HG03354 (cell line): ENCODE measurements around the gene CALML5.

Source experiments
- ATAC-seq: cut with Tn5 transposase; IDR thresholded peaks from one replicate; pipeline ENCODE4 v1.9.1; 2021; ENCODE audit warnings: mild to moderate bottlenecking; ENCODE audit not compliant: unreplicated experiment, poor library complexity, severe bottlenecking

Gene CALML5, protein sequence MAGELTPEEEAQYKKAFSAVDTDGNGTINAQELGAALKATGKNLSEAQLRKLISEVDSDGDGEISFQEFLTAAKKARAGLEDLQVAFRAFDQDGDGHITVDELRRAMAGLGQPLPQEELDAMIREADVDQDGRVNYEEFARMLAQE

DNA sequence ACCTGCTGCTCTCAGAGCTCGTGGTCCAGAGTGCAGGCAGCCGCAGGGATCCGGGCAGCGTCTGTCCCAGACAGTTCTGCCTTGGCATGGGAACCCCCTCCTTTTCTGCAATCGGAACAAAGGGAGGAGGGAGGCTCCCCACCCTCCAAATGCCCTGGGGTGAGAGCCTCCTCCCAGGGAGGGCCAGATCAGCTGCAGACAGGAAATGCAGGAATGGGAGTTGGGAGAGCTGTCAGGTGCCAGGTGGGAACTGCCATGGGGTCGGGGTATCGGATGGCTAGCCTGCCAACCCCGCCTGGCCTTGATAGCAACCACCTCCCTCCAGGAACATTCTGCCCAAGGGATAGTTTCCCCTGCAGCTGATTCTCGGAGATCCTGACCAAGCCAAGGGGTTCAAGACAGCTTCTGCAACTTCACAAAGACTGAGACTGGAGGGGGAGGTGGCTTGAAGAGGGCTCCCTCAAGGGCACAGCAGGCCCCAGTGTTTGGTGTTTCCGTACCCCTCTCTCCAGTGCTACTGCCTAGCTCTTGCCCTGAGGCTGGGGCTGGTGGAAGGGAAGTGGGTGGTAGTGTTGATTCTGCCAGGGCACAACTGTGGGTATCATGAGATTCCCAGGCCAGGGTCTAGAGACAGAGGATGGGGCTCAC is at the start of gene CALML5:
TSS of gene CALML5 (minus strand) at position 78 of the 648 bp plus-strand sequence. CDS start 132 bp downstream, outside the sequence.
- no peak for ATAC-seq

GRCh38 chr10:5547931-5548660 is 48.7 kb upstream of the CALML5 start:
- ATAC-seq, result no peak

DNA sequence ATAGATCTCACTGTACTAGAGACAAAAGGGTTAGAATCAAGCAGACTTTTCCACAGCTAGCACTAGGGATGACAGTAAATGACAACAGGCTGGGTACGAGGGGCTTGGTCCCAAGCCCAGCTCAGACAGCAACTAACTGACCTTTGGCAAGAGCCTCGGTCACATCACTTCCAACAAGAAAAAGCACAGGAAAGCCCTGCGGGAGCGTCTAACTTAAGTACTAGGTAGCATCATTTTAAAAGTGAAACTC is 48.2 kb upstream of the CALML5 start:
- ATAC-seq, result no peak

- no peak for ATAC-seq
Observed at GRCh38 chr10:5546891-5547680, 47.7 kb upstream of the CALML5 start.

DNA sequence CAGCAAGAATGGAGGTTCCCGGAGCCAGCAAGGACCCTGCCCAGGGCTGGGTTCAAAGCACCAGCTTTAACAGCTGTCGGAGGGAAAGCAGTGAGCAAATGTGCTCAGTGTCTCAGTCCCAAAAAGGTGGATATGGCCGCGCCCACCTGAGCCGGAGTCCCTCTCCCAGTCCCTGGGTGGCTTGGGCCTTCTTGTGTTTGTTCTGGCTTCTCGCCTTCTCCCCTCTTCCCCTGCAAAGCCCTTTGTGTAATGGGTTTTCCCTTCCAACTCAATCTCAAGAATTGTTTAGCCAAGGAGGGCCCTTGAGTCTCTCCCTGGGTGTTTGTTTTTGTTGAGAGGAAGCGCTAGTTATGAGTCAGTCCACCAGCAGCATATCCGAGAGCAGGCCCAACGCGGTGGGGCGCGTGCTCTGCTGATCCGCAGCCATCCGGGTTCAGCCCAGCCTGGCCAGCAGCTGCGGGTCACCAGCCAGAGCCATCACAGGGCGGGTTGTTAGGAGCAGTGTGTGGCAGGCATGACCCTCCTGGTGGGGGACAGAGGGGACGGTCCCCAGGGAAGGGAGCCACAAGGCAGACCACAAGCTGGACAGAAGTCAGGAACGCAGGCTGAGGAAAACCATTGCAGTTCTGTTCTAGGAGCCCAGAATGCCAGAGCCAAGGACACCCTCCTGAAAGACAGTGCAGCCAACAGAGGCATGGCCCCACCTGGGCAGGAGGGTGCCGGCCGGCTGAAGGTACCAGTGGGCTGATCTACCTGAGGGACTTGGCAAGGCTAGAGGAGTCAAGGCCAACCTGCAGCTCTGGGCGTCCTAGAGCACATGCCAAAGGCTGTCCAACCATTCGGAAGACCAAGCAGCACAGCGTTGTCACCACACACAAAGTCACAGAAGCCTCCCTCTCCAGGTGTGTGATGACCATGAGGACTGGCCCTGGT is 46.7 kb upstream of the CALML5 start:
- no peak for ATAC-seq

DNA sequence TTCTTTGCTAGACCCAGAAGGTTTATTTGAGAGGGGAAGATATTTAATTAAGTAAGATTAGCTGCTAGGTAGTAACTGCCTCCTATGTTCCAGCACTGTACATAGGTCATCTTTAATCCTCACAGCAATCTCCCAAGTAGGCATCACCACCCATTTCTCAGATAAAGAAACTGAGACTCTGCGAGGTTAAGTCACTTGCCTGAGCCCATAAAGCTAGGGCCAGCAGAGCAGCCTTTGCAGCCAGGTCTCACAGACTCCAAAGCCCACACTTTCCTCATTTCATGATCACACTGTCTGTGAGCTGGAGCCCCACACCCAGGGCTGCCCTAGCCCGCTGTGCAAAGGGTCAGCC is 46.0 kb upstream of the CALML5 start:
- no peak for ATAC-seq

DNA sequence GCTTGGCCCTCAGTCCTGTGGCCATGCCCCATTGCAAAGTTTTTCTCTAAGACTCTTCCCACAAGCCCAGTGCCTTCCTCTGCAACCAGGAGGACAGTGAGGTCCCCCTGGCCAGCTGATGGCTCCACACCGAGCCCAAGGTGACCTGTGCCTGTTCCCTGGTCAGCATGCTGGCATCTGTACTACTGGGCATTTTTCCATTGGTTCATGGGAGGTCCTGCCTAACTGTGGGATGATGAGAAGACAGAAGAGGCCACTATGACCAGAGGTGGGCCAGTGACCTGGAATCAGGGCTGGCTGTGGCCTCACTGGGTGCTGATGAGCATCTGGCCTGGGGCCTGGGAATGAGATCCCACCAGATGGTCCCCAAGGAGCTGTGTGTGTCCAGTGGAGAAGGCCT is 45.6 kb upstream of the CALML5 start:
- no peak for ATAC-seq

GRCh38 chr10:5544216-5544805 is 44.9 kb upstream of the CALML5 start:
- ATAC-seq, result no peak

- ATAC-seq, result no peak
Observed at GRCh38 chr10:5543623-5544022, 44.3 kb upstream of the CALML5 start.

DNA sequence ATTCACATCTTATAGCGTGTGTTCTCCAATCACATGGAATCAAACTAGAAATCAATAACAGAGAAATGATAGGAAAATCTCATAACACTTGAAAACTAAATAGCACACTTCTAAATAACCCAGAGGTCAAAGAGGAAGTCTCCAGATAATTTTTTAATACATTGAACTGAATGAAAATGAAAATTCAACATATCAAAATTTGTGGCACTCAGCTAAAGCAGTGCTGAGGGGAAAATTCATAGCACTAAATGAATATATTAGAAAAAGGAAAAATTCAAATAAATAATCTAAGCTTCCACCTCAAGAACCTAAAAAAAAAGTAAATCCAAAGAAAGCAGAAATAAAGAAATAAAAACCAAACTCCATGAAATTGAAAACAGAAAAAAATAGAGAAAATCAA is 42.7 kb upstream of the CALML5 start:
- ATAC-seq, result no peak

DNA sequence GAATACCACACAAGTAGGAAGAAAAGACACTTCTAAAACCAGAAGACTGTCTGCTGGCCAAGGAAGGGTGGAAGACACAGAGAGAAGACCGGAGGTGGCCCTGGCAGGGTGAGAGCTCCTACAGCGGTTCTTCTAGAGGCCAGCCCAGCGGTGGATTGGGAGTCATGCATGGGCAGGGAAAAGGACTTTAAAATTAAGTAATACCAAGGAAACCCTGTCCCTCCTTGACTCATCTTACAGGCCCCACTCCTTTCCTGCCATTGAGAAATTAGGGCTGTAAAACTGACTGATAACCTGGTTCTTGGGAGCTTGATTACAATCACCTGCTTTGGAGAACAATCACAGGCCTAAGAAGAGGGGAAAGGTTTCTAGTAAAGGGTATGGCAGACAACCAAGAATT is 41.5 kb upstream of the CALML5 start:
- ATAC-seq, result no peak

- ATAC-seq, result no peak
Observed at GRCh38 chr10:5540080-5540479, 40.7 kb upstream of the CALML5 start.

GRCh38 chr10:5538892-5539651 is 39.7 kb upstream of the CALML5 start:
- ATAC-seq, result no peak

DNA sequence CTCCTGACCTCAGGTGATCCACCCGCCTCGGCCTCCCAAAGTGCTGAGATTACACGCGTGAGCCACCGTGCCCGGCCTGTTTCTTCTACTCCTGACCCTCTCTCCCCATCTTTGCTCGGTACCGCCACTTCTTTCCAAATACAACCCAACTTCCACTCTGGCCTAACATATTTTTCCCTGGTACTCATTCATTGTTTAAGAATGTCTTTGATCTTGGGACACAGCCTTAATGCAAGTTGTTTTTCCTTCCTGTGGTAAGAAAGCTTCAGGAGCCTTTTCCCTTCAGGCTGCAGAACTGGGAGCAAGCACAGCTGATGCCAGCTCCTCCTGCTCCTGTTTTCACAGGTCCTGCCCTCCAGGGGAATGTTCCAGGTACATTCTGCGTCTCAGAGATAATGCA is 39.1 kb upstream of the CALML5 start:
- ATAC-seq, result no peak

- no peak for ATAC-seq
Observed at GRCh38 chr10:5537684-5538083, 38.3 kb upstream of the CALML5 start.

- ATAC-seq, result no peak
Observed at GRCh38 chr10:5536486-5537081, 37.2 kb upstream of the CALML5 start.

DNA sequence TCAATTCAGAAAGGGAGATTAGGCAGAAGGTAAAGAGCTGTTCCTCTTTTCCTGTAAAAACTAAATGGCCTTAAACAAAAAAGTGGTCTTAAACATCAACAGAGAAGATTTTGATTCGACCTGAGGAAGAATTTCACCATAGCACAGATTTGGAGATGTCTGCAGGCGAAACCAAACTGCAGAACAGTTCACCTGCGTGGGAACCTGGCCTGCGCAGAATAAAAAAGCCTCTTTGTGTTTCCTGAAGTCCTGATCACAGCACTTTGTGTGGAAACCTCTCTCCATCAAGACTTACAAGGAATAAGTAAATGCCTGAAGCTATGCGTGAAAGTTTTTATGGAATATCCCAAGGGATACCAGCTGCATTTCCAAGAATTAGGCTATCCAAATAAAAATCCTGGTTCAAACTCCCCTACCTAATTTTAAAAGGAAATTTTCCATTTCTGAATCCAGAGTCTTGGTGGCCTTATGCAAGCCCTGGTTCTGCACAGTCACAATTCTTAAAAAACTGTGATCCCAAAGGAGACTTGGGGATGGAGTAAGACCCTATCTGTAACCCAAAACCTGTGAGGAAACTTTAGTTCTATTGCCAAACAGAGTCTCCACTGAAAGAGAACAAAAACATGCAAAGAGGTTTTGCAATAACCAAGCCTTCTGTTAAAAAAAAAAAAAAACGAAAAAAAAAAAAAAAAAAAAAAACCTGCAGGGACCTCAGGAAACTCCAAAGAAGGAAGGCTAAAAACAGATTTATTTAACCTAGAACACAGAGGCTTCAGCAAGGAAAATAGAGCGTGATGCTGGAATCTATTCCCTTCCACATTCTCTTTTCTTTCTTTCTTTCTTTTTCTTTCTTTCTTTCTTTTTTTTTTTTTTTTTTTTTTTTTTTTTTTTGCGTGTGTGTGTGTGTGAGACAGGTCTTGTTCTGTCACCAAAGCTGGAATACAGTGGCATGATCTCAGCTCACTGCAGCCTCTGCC is 35.8 kb upstream of the CALML5 start:
- no peak for ATAC-seq
